ENCODE results near the gene ENPP3. TPM values are rescaled to one million over a fixed set of nuclear protein-coding genes. Genes with fewer than 3 reads are reported as not detected.
"Not testable (repeated sequence)": the region's sequence is repeated elsewhere in the genome, so short reads cannot be mapped to it uniquely, and the experiment has no call there.

ENPP3 gene
- polyA plus RNA-seq, 1 experiment, result not detected

GRCh38 chr6:131745476-131745875, 108.4 kb downstream of the ENPP3 start:
- Histone ChIP-seq H3K27me3 (ENCODE audit: control insufficient read depth, insufficient read depth, low read length) (no peaks in the 10 kb centered on the region), H3K36me3 (ENCODE audit: control insufficient read depth, insufficient read depth, low read length) (no peaks in the 10 kb centered on the region), H3K4me3 (ENCODE audit: low read depth, low read length) (no peak overlapping the region)
- ChIA-PET POLR2A (no interaction called here), CTCF (no interaction called here)
- TF ChIP-seq CTCF (IDR thresholded peaks at IDR 0.05; ENCODE audit: insufficient read depth, low read depth, low read length), result no peak
- no peak for DNase-seq (ENCODE audit: low read depth)

GRCh38 chr6:131747821-131748353, 110.8 kb downstream of the ENPP3 start:
- no peak for TF ChIP-seq CTCF (IDR thresholded peaks at IDR 0.05; ENCODE audit: insufficient read depth, low read depth, low read length)
- H3K27me3 ChIP-seq (ENCODE audit: control insufficient read depth, insufficient read depth, low read length), result no peaks in the 10 kb centered on the region
- no peaks in the 10 kb centered on the region for H3K36me3 ChIP-seq (ENCODE audit: control insufficient read depth, insufficient read depth, low read length)
- ChIA-PET CTCF (no interaction called here), POLR2A (no interaction called here)
- no peak for DNase-seq (ENCODE audit: low read depth)
- no peak overlapping the region for H3K4me3 ChIP-seq (ENCODE audit: low read depth, low read length)

- Histone ChIP-seq H3K4me3 (ENCODE audit: low read depth, low read length) (no peak overlapping the region), H3K27me3 (ENCODE audit: control insufficient read depth, insufficient read depth, low read length) (no peaks in the 10 kb centered on the region), H3K36me3 (ENCODE audit: control insufficient read depth, insufficient read depth, low read length) (no peaks in the 10 kb centered on the region)
- DNase-seq (ENCODE audit: low read depth), result no peak
- TF ChIP-seq CTCF (IDR thresholded peaks at IDR 0.05; ENCODE audit: insufficient read depth, low read depth, low read length), result no peak
- POLR2A ChIA-PET, result no interaction called here
- CTCF ChIA-PET, result no interaction called here
Measured at GRCh38 chr6:131749023-131749422, 111.9 kb downstream of the ENPP3 start.

- POLR2A ChIA-PET; H3K36me3 ChIP-seq (ENCODE audit: control insufficient read depth, insufficient read depth, low read length); DNase-seq (ENCODE audit: low read depth); H3K27me3 ChIP-seq (ENCODE audit: control insufficient read depth, insufficient read depth, low read length); H3K4me3 ChIP-seq (ENCODE audit: low read depth, low read length); CTCF ChIA-PET: not testable (repeated sequence)
Measured at GRCh38 chr6:131751012-131751715, 114.1 kb downstream of the ENPP3 start.

- ChIA-PET POLR2A (no interaction called here), CTCF (interaction anchor here (2.2 kb wide), 1 partner anchor 161 kb away, joined by 6 read pairs; no protein-coding TSS in a partner anchor)
- H3K27me3 ChIP-seq (ENCODE audit: control insufficient read depth, insufficient read depth, low read length), result no peaks in the 10 kb centered on the region
Measured at GRCh38 chr6:131754088-131754487, 117.0 kb downstream of the ENPP3 start.

More at GRCh38 chr6:131754088-131754487, 117.0 kb downstream of the ENPP3 start:
- Histone ChIP-seq H3K36me3 (ENCODE audit: control insufficient read depth, insufficient read depth, low read length) (no peaks in the 10 kb centered on the region), H3K4me3 (ENCODE audit: low read depth, low read length) (no peak overlapping the region)
- no peak for DNase-seq (ENCODE audit: low read depth)
- TF ChIP-seq CTCF (IDR thresholded peaks at IDR 0.05; ENCODE audit: insufficient read depth, low read depth, low read length), result no peak
